IMR-90 (cell line): ENCODE measurements around the gene FFAR1. TPM values are rescaled to one million over a fixed set of nuclear protein-coding genes. Genes with fewer than 3 reads are reported as not detected.

Source experiments
- ATAC-seq: fragments of 200-7000 bp; cut with Tn5 transposase; 2 replicates; pipeline ENCODE4 v1.9.1; 2020; ENCODE audit warnings: low read depth, mild to moderate bottlenecking, moderate library complexity
- BruUV-seq: library from RNA; stranded (reverse); fragments of 400-500 nt; replicated peaks from 2 replicates; lab custom pipeline; 2021; lab: Mats Ljungman, UMichigan
- CTCF ChIA-PET: fragments of 300-600 bp; formaldehyde crosslinking; extraction: SDS; loops from one replicate; lab custom pipeline; 2021; ENCODE audit warnings: antibody characterized with exemption; lab: Yijun Ruan, JAX
- POLR2A ChIA-PET: fragments of 300-600 bp; sonication (Branson Sonifier 250); formaldehyde crosslinking; loops from one replicate; lab custom pipeline; 2022; ENCODE audit warnings: antibody characterized with exemption; ENCODE audit not compliant: unreplicated experiment; lab: Charles Lee
- DNase-seq: peaks from one replicate; pipeline ENCODE4 v3.0.0; 2013
- H2AFZ ChIP-seq: replicated peaks from 2 replicates; pipeline ENCODE3; 2013; ENCODE audit warnings: low read length, mild to moderate bottlenecking; ENCODE audit not compliant: poor library complexity
- H2AK5ac ChIP-seq: 2 replicates; pipeline ENCODE4 v1.6.1; 2013; ENCODE audit warnings: low read depth, low read length, inconsistent platforms
- H2AK9ac ChIP-seq: replicated peaks from 2 replicates; pipeline ENCODE3; 2013; ENCODE audit warnings: mild to moderate bottlenecking, low read depth, low read length, moderate library complexity; ENCODE audit not compliant: poor library complexity
- H2BK120ac ChIP-seq: 2 replicates; pipeline ENCODE4 v1.6.1; 2013; ENCODE audit warnings: low read depth, low read length, inconsistent platforms
- H2BK15ac ChIP-seq: 3 replicates; pipeline ENCODE4 v1.6.1; 2013; ENCODE audit warnings: low read depth, low read length, inconsistent platforms
- H2BK20ac ChIP-seq: 2 replicates; pipeline ENCODE4 v1.6.1; 2013; ENCODE audit warnings: low read depth, mild to moderate bottlenecking, inconsistent platforms, low read length, moderate library complexity
- H2BK5ac ChIP-seq: 2 replicates; pipeline ENCODE4 v1.6.1; 2013; ENCODE audit warnings: mild to moderate bottlenecking, low read depth, low read length, inconsistent platforms; ENCODE audit not compliant: poor library complexity, severe bottlenecking
- H3K14ac ChIP-seq: replicated peaks from 2 replicates; pipeline ENCODE4 v1.6.1; 2013; ENCODE audit warnings: low read depth, low read length, inconsistent platforms
- H3K18ac ChIP-seq: 2 replicates; pipeline ENCODE4 v1.6.1; 2013; ENCODE audit warnings: low read depth, low read length, control low read depth
- H3K23ac ChIP-seq: 2 replicates; pipeline ENCODE4 v1.6.1; 2013; ENCODE audit warnings: low read depth, low read length, inconsistent platforms
- H3K27ac ChIP-seq: 2 replicates; pipeline ENCODE4 v1.5.1; 2013; ENCODE audit warnings: mild to moderate bottlenecking, control low read depth, low read length; ENCODE audit not compliant: insufficient read depth
- H3K27me3 ChIP-seq: 2 replicates; pipeline ENCODE4 v1.6.1; 2013; ENCODE audit warnings: low read length; ENCODE audit not compliant: control insufficient read depth, insufficient read depth
- H3K36me3 ChIP-seq: 2 replicates; pipeline ENCODE4 v1.6.1; 2013; ENCODE audit warnings: low read length, mixed read lengths; ENCODE audit not compliant: control insufficient read depth, insufficient read depth
- H3K4ac ChIP-seq: 2 replicates; pipeline ENCODE4 v1.6.1; 2013; ENCODE audit warnings: low read depth, low read length, inconsistent platforms
- H3K4me1 ChIP-seq: 2 replicates; pipeline ENCODE4 v1.6.1; 2013; ENCODE audit warnings: low read length, mixed read lengths; ENCODE audit not compliant: control insufficient read depth, insufficient read depth
- H3K4me2 ChIP-seq: 2 replicates; pipeline ENCODE4 v1.6.1; 2013; ENCODE audit warnings: low read depth, mild to moderate bottlenecking, control low read depth, low read length, moderate library complexity
- H3K4me3 ChIP-seq: 2 replicates; pipeline ENCODE4 v1.5.1; 2013; ENCODE audit warnings: low read depth, mild to moderate bottlenecking, control low read depth, low read length, moderate library complexity; ENCODE audit not compliant: insufficient read depth
- H3K56ac ChIP-seq: 2 replicates; pipeline ENCODE4 v1.6.1; 2013; ENCODE audit warnings: low read length, inconsistent platforms; ENCODE audit not compliant: insufficient read depth; ENCODE audit errors: extremely low read depth
- H3K79me1 ChIP-seq, 2 experiments: 2 replicates each; pipeline ENCODE4 v1.6.1; 2013; ENCODE audit warnings: low read length in 2 of 2, inconsistent platforms in 1 of 2, low read depth in 1 of 2
- H3K9ac ChIP-seq: 2 replicates; pipeline ENCODE4 v1.6.1; 2013; ENCODE audit warnings: low read depth, low read length, control low read depth
- H3K9me1 ChIP-seq: 2 replicates; pipeline ENCODE4 v1.6.1; 2013; ENCODE audit warnings: low read length, inconsistent platforms; ENCODE audit not compliant: insufficient read depth
- H3K9me3 ChIP-seq: 2 replicates; pipeline ENCODE4 v1.6.1; 2013; ENCODE audit warnings: low read length; ENCODE audit not compliant: control insufficient read depth, insufficient read depth
- H4K20me1 ChIP-seq: 2 replicates; pipeline ENCODE4 v1.6.1; 2013; ENCODE audit warnings: low read length, inconsistent platforms; ENCODE audit not compliant: insufficient read depth
- H4K5ac ChIP-seq: 2 replicates; pipeline ENCODE4 v1.6.1; 2013; ENCODE audit warnings: mild to moderate bottlenecking, low read depth, low read length, control low read depth
- H4K8ac ChIP-seq, 2 experiments: 2 replicates each; pipeline ENCODE4 v1.6.1; 2013; ENCODE audit warnings: low read depth in 2 of 2, low read length in 2 of 2, control low read depth in 1 of 2, inconsistent platforms in 1 of 2
- H4K91ac ChIP-seq: 2 replicates; pipeline ENCODE4 v1.6.1; 2013; ENCODE audit warnings: low read depth, low read length, inconsistent platforms; ENCODE audit not compliant: insufficient read depth
- MAFK ChIP-seq: IDR thresholded peaks from 2 replicates; pipeline ENCODE4 v1.6.1; 2012; ENCODE audit warnings: low read depth, low read length, improper control_type of control experiment
- WGBS, 2 experiments: methylation state at CpG; one replicate each; pipeline versions ENCODE4 v1.1.5 to v1.1.7; 2013; ENCODE audit warnings: missing lambda C conversion rate in 2 of 2; ENCODE audit not compliant: insufficient read length in 1 of 2; ENCODE audit errors: extremely low coverage in 2 of 2; 5-methylcytosine and 5-hydroxymethylcytosine counted together
- dilution Hi-C: fragments of 300-500 bp; cut with HindIII; formaldehyde crosslinking; loops from one replicate; pipeline ENCODE4 v1.14.3; 2018; ENCODE audit warnings: low sequenced_read_pairs; ENCODE audit not compliant: unreplicated experiment
- in situ Hi-C: fragments of 300-500 bp; cut with MboI; formaldehyde crosslinking; loops from 3 replicates; pipeline ENCODE4 v1.14.3; 2019; ENCODE audit warnings: low sequenced_read_pairs, inconsistent platforms, mixed read lengths
- intact Hi-C: fragments of 100-400 bp; cut with micrococcal nuclease; formaldehyde crosslinking; loops from 2 replicates; pipeline ENCODE4 v1.10.0; 2022
- polyA plus RNA-seq, 3 experiments: library from polyadenylated mRNA; depleted of rRNA; stranded (reverse); fragments of >200 nt; gene quantifications; 2 replicates each; pipeline ENCODE4 v1.2.3, GENCODE V29; 2012; ENCODE audit warnings: low replicate concordance in 1 of 3
- total RNA-seq: library from RNA; depleted of rRNA; stranded (reverse); fragments of >200 nt; gene quantifications from 2 replicates; pipeline ENCODE4 v1.2.3, GENCODE V29; 2012
- TF ChIP-seq, protein P1 (sequence below): fragments of 150-350 bp; IDR thresholded peaks from 2 replicates; pipeline ENCODE4 v1.6.1; 2016; ENCODE audit warnings: low read depth, mild to moderate bottlenecking, low read length, moderate library complexity, borderline replicate concordance

The FFAR1 gene
- total and polyA plus RNA-seq, 2 of the 4 experiments (the other 2 are of a cell fraction) = not detected

DNA sequence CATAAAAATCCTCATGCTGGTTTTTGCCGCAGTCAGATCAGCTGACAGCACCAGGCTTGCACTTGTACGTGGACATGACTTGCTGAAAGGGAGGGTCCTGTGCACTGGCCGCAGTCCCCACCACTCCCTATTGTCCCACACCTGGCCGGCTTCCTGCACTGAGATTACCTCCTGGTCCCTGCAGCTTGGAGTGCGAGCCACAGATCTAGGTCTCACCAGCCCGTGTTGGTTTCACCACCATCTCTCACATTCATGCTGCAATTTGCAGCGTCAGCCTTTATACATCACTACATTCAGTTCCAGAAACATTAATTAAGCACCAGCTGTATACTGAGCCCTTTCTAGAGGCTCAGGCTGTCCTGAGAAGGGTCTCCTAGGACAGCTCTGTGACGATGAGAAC lies 33.7 kb upstream of the FFAR1 start:
- Histone ChIP-seq H2AK9ac (no peak overlapping the region), H3K79me1 (no peaks in the 10 kb centered on the region), H2BK20ac (no peak overlapping the region), H3K56ac (no peak overlapping the region), H4K91ac (no peak overlapping the region), H2AK5ac (no peak overlapping the region), H4K8ac (no peak overlapping the region), H3K4me2 (no peak overlapping the region), H3K23ac (no peak overlapping the region), H2AFZ (no peak overlapping the region), H3K4me3 (no peak overlapping the region), H3K14ac (no peak overlapping the region), H3K4ac (no peak overlapping the region), H3K18ac (no peak overlapping the region), H3K27me3 (no peaks in the 10 kb centered on the region; the same call in 1 of the 2 replicates), H3K27ac (no peak overlapping the region), H2BK15ac (no peak overlapping the region), H4K20me1 (no peaks in the 10 kb centered on the region), H3K36me3 (no peaks in the 10 kb centered on the region), H2BK5ac (no peak overlapping the region), H3K9me1 (0 out of 2 replicates have a peak, but pooled peaks cover 4% of the 10 kb centered on the region), H3K4me1 (peaks cover 5% of the 10 kb centered on the region), H4K5ac (no peak overlapping the region), H3K9ac (no peak overlapping the region), H2BK120ac (no peak overlapping the region), H3K9me3 (no peaks in the 10 kb centered on the region)
- WGBS, 2 experiments = 74% methylated on average over 5 of the region's 8 CpGs; no CpG with 5 or more reads in 1 of the 2 experiments
- DNase-seq (no peak), ATAC-seq (no peak)
- 0 out of 2 replicates have a peak, but pooled peaks have one; percentile 7 for TF ChIP-seq MAFK
- TF ChIP-seq, protein P1, sequence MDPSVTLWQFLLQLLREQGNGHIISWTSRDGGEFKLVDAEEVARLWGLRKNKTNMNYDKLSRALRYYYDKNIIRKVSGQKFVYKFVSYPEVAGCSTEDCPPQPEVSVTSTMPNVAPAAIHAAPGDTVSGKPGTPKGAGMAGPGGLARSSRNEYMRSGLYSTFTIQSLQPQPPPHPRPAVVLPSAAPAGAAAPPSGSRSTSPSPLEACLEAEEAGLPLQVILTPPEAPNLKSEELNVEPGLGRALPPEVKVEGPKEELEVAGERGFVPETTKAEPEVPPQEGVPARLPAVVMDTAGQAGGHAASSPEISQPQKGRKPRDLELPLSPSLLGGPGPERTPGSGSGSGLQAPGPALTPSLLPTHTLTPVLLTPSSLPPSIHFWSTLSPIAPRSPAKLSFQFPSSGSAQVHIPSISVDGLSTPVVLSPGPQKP = no peak
- ChIA-PET POLR2A (no interaction called here), CTCF (no interaction called here)
- intact Hi-C loops (no loop called here), dilution Hi-C loops (no loop called here), in situ Hi-C loops (no loop called here)
- no TSS peak for BruUV-seq
